Activated CD4-positive, alpha-beta T cell treated with anti-CD3 and anti-CD28 coated beads for 36 hours (primary cell): Measurements from ENCODE around the gene PITPNM2. TPM values are rescaled to one million over a fixed set of nuclear protein-coding genes. Genes with fewer than 3 reads are reported as not detected.

ENCODE experiments used
- ATAC-seq: fragments of 200-7000 bp; cut with Tn5 transposase; one replicate; pipeline ENCODE4 v1.10.0; 2021; ENCODE audit warnings: mild to moderate bottlenecking, moderate library complexity
- CTCF ChIA-PET: fragments of 350-600 bp; sonication (Branson Sonifier 250); formaldehyde crosslinking; loops from one replicate; lab custom pipeline; 2021; ENCODE audit warnings: antibody characterized with exemption; lab: Charles Lee
- POLR2A ChIA-PET: fragments of 350-600 bp; sonication (Branson Sonifier 250); formaldehyde crosslinking; loops from one replicate; lab custom pipeline; 2021; ENCODE audit warnings: antibody characterized with exemption, inconsistent platforms; lab: Charles Lee
- DNase-seq: peaks from one replicate; pipeline ENCODE4 v3.0.0-alpha.2; 2020
- H3K27ac Mint-ChIP-seq: one replicate; pipeline ENCODE4 v1.8.0; 2021; ENCODE audit warnings: mixed read lengths
- H3K27me3 Mint-ChIP-seq: one replicate; pipeline ENCODE4 v1.8.0; 2021; ENCODE audit warnings: mixed read lengths
- H3K36me3 Mint-ChIP-seq: one replicate; pipeline ENCODE4 v1.8.0; 2021; ENCODE audit warnings: low read depth, mixed read lengths
- H3K4me1 Mint-ChIP-seq: one replicate; pipeline ENCODE4 v1.8.0; 2021; ENCODE audit warnings: mixed read lengths
- H3K4me3 Mint-ChIP-seq: one replicate; pipeline ENCODE4 v1.8.0; 2021; ENCODE audit warnings: mild to moderate bottlenecking, moderate library complexity, mixed read lengths
- H3K9me3 Mint-ChIP-seq: one replicate; pipeline ENCODE4 v1.8.0; 2021; ENCODE audit warnings: low read depth, mixed read lengths
- intact Hi-C, 2 experiments: fragments of 100-400 bp; cut with DNase I in 1 of 2; cut with micrococcal nuclease in 1 of 2; formaldehyde crosslinking; loops; one replicate each; pipeline versions ENCODE4 v1.14.2 to v1.15.1; 2022 to 2024; cut with DNase I, micrococcal nuclease
- total RNA-seq, 2 experiments: library from RNA; stranded (reverse); gene quantifications; one replicate each; pipeline ENCODE4 v1.2.3, GENCODE V29; 2021

PITPNM2 gene
- total RNA-seq: 1 to 10 TPM; 8.3 to 9.5 TPM

DNA sequence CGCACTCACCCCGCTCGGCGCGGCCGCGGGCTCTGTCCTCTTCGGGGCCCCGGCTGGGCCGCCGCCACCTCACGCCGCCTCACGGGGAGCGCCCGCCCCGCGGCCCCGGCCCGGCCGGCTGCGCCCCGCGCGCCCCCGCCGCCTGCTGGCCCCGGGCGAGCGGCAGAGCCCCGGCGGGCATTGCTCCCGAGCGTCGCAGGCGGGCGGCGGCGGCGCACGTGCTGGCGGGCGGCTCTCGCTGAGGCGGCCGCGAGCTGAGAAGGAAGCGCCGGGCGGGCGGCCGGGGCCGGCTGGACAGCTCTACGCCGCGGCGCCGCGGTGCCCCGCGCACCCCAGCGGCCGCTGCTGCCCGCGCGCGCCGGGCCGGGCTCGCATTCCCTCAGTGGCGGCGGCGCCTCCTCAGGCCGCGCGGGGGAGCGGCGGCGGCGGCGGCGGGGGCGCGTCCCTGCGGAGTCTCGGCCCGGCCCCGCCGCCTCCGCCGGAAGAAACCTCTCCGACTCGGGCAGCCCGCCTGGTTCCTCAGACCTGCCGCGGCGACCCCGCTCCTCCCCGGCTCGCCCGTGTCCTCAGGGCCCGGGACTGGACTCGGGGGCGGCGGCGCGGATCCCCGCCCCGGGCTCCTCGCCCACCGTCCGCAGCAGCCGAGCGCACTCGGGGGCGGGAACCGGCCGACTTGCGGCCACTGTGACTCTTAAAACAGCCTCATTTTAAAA is at the start of gene PITPNM2:
PITPNM2 (minus strand) TSS at position 347 of the 713 bp plus-strand sequence. CDS start 116,500 bp downstream, outside the sequence.
- peak; percentile 73 for DNase-seq
- ChIA-PET POLR2A (interaction anchor here (0.6 kb wide), 2 partner anchors 212 to 371 kb away, joined by 3 to 4 read pairs; no protein-coding TSS in a partner anchor), CTCF (interaction anchor here (0.6 to 1.9 kb wide), 9 partner anchors 10 to 1554 kb away, joined by 3 to 11 read pairs (median 3); no protein-coding TSS in a partner anchor)
- H3K27ac Mint-ChIP-seq: peak within 1 kb of the TSS; percentile 85
- peaks cover 18% of the 10 kb centered on the region for H3K36me3 Mint-ChIP-seq
- intact Hi-C loops: loop anchor here (1.0 to 5.0 kb wide), 10 partner anchors 30 to 176 kb away; partner anchors contain the start of genes MPHOSPH9 (in 2 of the 2), MTRFR (in 2 of the 2), ARL6IP4 (in 1 of the 2) and OGFOD2 (in 1 of the 2)
- H3K4me1 Mint-ChIP-seq: peaks cover 28% of the 10 kb centered on the region
- peak within 1 kb of the TSS; percentile 74 for H3K4me3 Mint-ChIP-seq
- ATAC-seq: peak; percentile 84
- H3K27me3 Mint-ChIP-seq: no peaks in the 10 kb centered on the region
- H3K9me3 Mint-ChIP-seq: no peaks in the 10 kb centered on the region

GRCh38 chr12:123200414-123200813 is 49.5 kb upstream of the PITPNM2 start:
- peak; percentile 29 for DNase-seq
- intact Hi-C loops: no loop called here
- Mint-ChIP-seq H3K27me3 (no peaks in the 10 kb centered on the region), H3K9me3 (no peaks in the 10 kb centered on the region), H3K27ac (peak overlapping the region; percentile 72), H3K36me3 (peaks cover 45% of the 10 kb centered on the region), H3K4me1 (peaks cover 17% of the 10 kb centered on the region), H3K4me3 (no peak overlapping the region)
- ATAC-seq: peak; percentile 90
- ChIA-PET POLR2A (interaction anchor here (0.6 kb wide), 2 partner anchors 32 to 224 kb away, joined by 4 to 5 read pairs; no protein-coding TSS in a partner anchor), CTCF (interaction anchor here (0.6 to 1.2 kb wide), 4 partner anchors 9 to 169 kb away, joined by 3 to 6 read pairs (median 4); no protein-coding TSS in a partner anchor)

GRCh38 chr12:123199936-123200335 is 49.0 kb upstream of the PITPNM2 start:
- intact Hi-C loops: no loop called here
- ChIA-PET CTCF (interaction anchor here (0.6 to 1.2 kb wide), 5 partner anchors 8 to 168 kb away, joined by 3 to 6 read pairs (median 3); no protein-coding TSS in a partner anchor), POLR2A (interaction anchor here (0.6 kb wide), 3 partner anchors 31 to 223 kb away, joined by 3 to 5 read pairs (median 4); no protein-coding TSS in a partner anchor)
- no peaks in the 10 kb centered on the region for H3K27me3 Mint-ChIP-seq
- H3K27ac Mint-ChIP-seq: peak overlapping the region; percentile 72
- peaks cover 17% of the 10 kb centered on the region for H3K4me1 Mint-ChIP-seq
- ATAC-seq (no peak), DNase-seq (no peak)
- H3K36me3 Mint-ChIP-seq: peaks cover 43% of the 10 kb centered on the region
- H3K9me3 Mint-ChIP-seq: no peaks in the 10 kb centered on the region
- no peak overlapping the region for H3K4me3 Mint-ChIP-seq

GRCh38 chr12:123187637-123188036 is 36.7 kb upstream of the PITPNM2 start:
- CTCF ChIA-PET: interaction anchor here (0.5 to 2.7 kb wide), 3 partner anchors 14 to 50 kb away, joined by 3 to 8 read pairs (median 3); no protein-coding TSS in a partner anchor
- H3K9me3 Mint-ChIP-seq: no peaks in the 10 kb centered on the region
- intact Hi-C loops: no loop called here
- ATAC-seq (no peak), DNase-seq (no peak)
- H3K4me1 Mint-ChIP-seq: no peaks in the 10 kb centered on the region
- no peaks in the 10 kb centered on the region for H3K27me3 Mint-ChIP-seq
- peak overlapping the region; percentile 3 for H3K27ac Mint-ChIP-seq
- no peak overlapping the region for H3K4me3 Mint-ChIP-seq
- POLR2A ChIA-PET: no interaction called here
- peaks cover 45% of the 10 kb centered on the region for H3K36me3 Mint-ChIP-seq

GRCh38 chr12:123180171-123180570 is 29.3 kb upstream of the PITPNM2 start:
- ATAC-seq: no peak

DNA sequence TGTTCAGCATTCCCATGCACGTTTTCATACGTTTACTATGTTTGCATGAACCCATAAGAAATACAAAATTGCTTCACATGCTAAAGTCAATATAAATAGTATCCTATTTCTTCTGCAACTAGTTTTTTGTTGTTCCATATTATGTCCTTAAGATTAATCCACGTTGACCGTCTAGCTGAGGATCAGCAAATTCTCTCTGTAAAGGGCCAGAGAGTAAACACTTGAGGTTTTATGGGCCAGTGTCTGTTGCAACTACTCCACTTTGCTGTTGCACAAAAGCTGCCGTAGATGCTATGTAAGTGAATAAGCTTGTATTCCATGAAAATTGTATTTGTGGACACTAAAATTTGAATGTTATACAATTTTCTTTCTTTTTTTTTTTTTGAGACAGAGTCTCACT is 21.1 kb upstream of the PITPNM2 start:
- no peak overlapping the region for H3K27ac Mint-ChIP-seq
- H3K4me3 Mint-ChIP-seq: no peak overlapping the region
- ChIA-PET CTCF (interaction anchor here (0.6 to 1.6 kb wide), 2 partner anchors 24 to 129 kb away, joined by 3 to 5 read pairs; no protein-coding TSS in a partner anchor), POLR2A (interaction anchor here (0.7 kb wide), 1 partner anchor 51 kb away, joined by 3 read pairs; no protein-coding TSS in a partner anchor)
- DNase-seq: no peak
- intact Hi-C loops: no loop called here
- H3K4me1 Mint-ChIP-seq: peaks cover 7% of the 10 kb centered on the region
- no peak for ATAC-seq
- H3K36me3 Mint-ChIP-seq: peaks cover 37% of the 10 kb centered on the region
- H3K27me3 Mint-ChIP-seq: no peaks in the 10 kb centered on the region
- H3K9me3 Mint-ChIP-seq: no peaks in the 10 kb centered on the region

More at GRCh38 chr12:123180171-123180570, 29.3 kb upstream of the PITPNM2 start:
- no peaks in the 10 kb centered on the region for H3K27me3 Mint-ChIP-seq
- H3K9me3 Mint-ChIP-seq: no peaks in the 10 kb centered on the region
- no peak for DNase-seq
- H3K4me3 Mint-ChIP-seq: no peak overlapping the region
- intact Hi-C loops: no loop called here
- POLR2A ChIA-PET: interaction anchor here (0.8 kb wide), 1 partner anchor 11 kb away, joined by 5 read pairs; no protein-coding TSS in a partner anchor
- peaks cover 39% of the 10 kb centered on the region for H3K36me3 Mint-ChIP-seq
- CTCF ChIA-PET: interaction anchor here (0.6 to 0.7 kb wide), 2 partner anchors 25 to 1213 kb away, joined by 3 to 4 read pairs; no protein-coding TSS in a partner anchor
- H3K4me1 Mint-ChIP-seq: no peaks in the 10 kb centered on the region
- H3K27ac Mint-ChIP-seq: no peak overlapping the region

- H3K27me3 Mint-ChIP-seq: no peaks in the 10 kb centered on the region
- H3K27ac Mint-ChIP-seq: no peak overlapping the region
- H3K9me3 Mint-ChIP-seq: no peaks in the 10 kb centered on the region
- intact Hi-C loops: no loop called here
- ATAC-seq (no peak), DNase-seq (no peak)
- peaks cover 9% of the 10 kb centered on the region for H3K4me1 Mint-ChIP-seq
- CTCF ChIA-PET: interaction anchor here (1.3 kb wide), 1 partner anchor 125 kb away, joined by 4 read pairs; no protein-coding TSS in a partner anchor
- POLR2A ChIA-PET: no interaction called here
- peaks cover 35% of the 10 kb centered on the region for H3K36me3 Mint-ChIP-seq
- H3K4me3 Mint-ChIP-seq: no peak overlapping the region
Measured at GRCh38 chr12:123167329-123167728, 16.4 kb upstream of the PITPNM2 start.

DNA sequence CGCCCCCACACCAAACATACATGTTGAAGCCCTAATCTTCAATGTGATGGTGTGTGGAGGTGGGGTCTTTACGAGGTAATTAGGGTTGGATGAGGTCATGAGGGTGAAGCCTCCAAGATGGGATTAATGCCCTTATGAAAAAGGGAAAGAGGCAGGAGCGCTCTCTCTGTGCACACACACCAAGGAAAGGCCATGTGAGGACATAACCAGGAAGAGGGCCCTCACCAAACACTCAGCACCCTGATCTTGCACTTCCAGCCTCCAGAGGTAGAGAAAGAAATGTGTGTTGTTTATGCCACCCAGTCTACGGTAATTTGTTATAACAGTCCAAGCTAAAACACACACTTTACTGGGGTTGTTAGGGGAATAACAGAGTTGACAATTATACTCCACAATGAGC is 14.6 kb upstream of the PITPNM2 start:
- Mint-ChIP-seq H3K27ac (no peak overlapping the region), H3K36me3 (peaks cover 34% of the 10 kb centered on the region), H3K4me3 (no peak overlapping the region), H3K27me3 (no peaks in the 10 kb centered on the region), H3K9me3 (no peaks in the 10 kb centered on the region), H3K4me1 (peaks cover 9% of the 10 kb centered on the region)
- DNase-seq (no peak), ATAC-seq (no peak)
- ChIA-PET CTCF (interaction anchor here (2.0 kb wide), 1 partner anchor 11 kb away, joined by 7 read pairs; no protein-coding TSS in a partner anchor), POLR2A (interaction anchor here (0.6 kb wide), 1 partner anchor 43 kb away, joined by 8 read pairs; no protein-coding TSS in a partner anchor)
- intact Hi-C loops: no loop called here

DNA sequence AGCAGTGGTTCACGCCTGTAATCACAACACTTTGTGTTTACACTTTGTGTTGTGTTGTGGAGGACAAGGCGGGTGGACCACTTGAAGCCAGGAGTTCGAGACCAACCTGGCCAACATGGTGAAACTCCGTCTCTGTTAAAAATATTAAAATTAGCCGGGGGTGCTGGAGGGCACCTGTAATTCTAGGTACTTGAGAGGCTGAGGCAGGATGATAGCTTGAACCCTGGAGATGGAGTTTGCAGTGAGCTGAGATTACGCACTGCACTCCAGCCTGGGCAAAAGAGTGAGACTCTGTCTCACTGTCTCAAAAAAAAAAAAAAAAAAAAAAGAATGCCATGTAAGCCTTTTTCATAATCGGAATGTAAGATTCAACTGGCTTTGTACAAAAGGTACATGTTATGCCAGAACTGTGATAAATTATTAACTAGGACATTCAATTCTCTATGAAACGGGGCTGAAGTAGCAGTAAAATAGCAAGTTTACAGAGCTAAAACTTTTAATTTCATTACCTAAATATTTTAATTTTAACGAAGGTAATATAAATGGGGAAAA is 13.9 kb upstream of the PITPNM2 start:
- intact Hi-C loops: no loop called here
- POLR2A ChIA-PET: no interaction called here

GRCh38 chr12:123164222-123164621 is 13.3 kb upstream of the PITPNM2 start:
- H3K4me1 Mint-ChIP-seq: peaks cover 9% of the 10 kb centered on the region
- H3K27ac Mint-ChIP-seq: no peak overlapping the region

More for the DNA sequence above, 13.9 kb upstream of the PITPNM2 start:
- H3K36me3 Mint-ChIP-seq: peaks cover 38% of the 10 kb centered on the region
- CTCF ChIA-PET: interaction anchor here (2.0 kb wide), 1 partner anchor 12 kb away, joined by 7 read pairs; no protein-coding TSS in a partner anchor
- no peak overlapping the region for H3K4me3 Mint-ChIP-seq
- DNase-seq: no peak
- no peak for ATAC-seq
- no peaks in the 10 kb centered on the region for H3K27me3 Mint-ChIP-seq
- H3K27ac Mint-ChIP-seq: no peak overlapping the region
- no peaks in the 10 kb centered on the region for H3K9me3 Mint-ChIP-seq
- peaks cover 9% of the 10 kb centered on the region for H3K4me1 Mint-ChIP-seq

DNA sequence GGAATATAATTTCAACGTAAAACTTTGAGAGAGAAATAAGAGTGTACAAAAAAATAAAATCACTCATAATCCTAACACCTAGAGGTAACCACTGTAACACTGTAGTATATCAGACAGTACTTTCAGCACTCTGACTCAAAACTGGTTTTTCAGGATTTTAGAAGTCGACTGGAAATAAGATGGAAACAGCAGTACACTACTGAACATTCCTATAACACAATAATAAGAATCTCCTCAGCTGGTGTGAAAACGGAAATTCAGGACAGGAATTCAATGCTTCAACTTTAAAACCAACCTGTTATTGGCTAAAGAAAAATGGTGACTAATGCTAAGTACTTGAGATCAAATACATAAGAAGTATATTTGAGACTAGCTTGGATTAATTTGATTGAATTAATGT is 12.3 kb upstream of the PITPNM2 start:
- Mint-ChIP-seq H3K36me3 (peaks cover 35% of the 10 kb centered on the region), H3K9me3 (no peaks in the 10 kb centered on the region), H3K27me3 (no peaks in the 10 kb centered on the region), H3K4me3 (no peak overlapping the region), H3K27ac (no peak overlapping the region), H3K4me1 (peaks cover 5% of the 10 kb centered on the region)
- ChIA-PET POLR2A (no interaction called here), CTCF (no interaction called here)
- intact Hi-C loops: no loop called here
- DNase-seq (no peak), ATAC-seq (no peak)

More at GRCh38 chr12:123164222-123164621, 13.3 kb upstream of the PITPNM2 start:
- no peaks in the 10 kb centered on the region for H3K27me3 Mint-ChIP-seq
- H3K9me3 Mint-ChIP-seq: no peaks in the 10 kb centered on the region
- ATAC-seq: no peak
- POLR2A ChIA-PET: no interaction called here
- peaks cover 39% of the 10 kb centered on the region for H3K36me3 Mint-ChIP-seq
- H3K4me3 Mint-ChIP-seq: no peak overlapping the region
- intact Hi-C loops: no loop called here
- CTCF ChIA-PET: interaction anchor here (1.0 kb wide), 1 partner anchor 36 kb away, joined by 3 read pairs; no protein-coding TSS in a partner anchor
- no peak for DNase-seq
